Caco-2 (cell line): ENCODE measurements around the gene PRKACA. TPM values are rescaled to one million over a fixed set of nuclear protein-coding genes. Genes with fewer than 3 reads are reported as not detected.

Experiments used
- BruUV-seq: library from RNA; stranded (reverse); fragments of 400-500 nt; replicated peaks from 2 replicates; lab custom pipeline; 2021; lab: Mats Ljungman, UMichigan
- CTCF ChIA-PET: fragments of 300-600 bp; sonication (Branson Sonifier 250); formaldehyde crosslinking; loops from one replicate; lab custom pipeline; 2022; ENCODE audit warnings: antibody characterized with exemption; lab: Charles Lee
- POLR2A ChIA-PET: fragments of 300-600 bp; sonication (Branson Sonifier 250); formaldehyde crosslinking; loops from one replicate; lab custom pipeline; 2022; ENCODE audit warnings: antibody characterized with exemption; lab: Charles Lee
- DNase-seq, 2 experiments: peaks; one replicate each; pipeline versions ENCODE4 v3.0.0 to v3.0.0-alpha.2; 2020 to 2022
- H3K27me3 ChIP-seq: replicated peaks from 2 replicates; pipeline ENCODE4 v1.6.0; 2011; ENCODE audit warnings: low read length; ENCODE audit not compliant: control insufficient read depth, insufficient read depth
- H3K36me3 ChIP-seq: 2 replicates; pipeline ENCODE4 v1.5.1; 2011; ENCODE audit warnings: low read length; ENCODE audit not compliant: control insufficient read depth, insufficient read depth
- H3K4me1 ChIP-seq: fragments of 250-450 bp; sonication (Bioruptor Pico); 2 replicates; pipeline ENCODE4 v1.5.1; 2020; ENCODE audit warnings: mild to moderate bottlenecking
- H3K4me3 ChIP-seq: 2 replicates; pipeline ENCODE4 v1.5.1; 2011; ENCODE audit warnings: low read depth, mild to moderate bottlenecking, control low read depth, low read length
- H3K9me3 ChIP-seq: fragments of 250-450 bp; sonication (Bioruptor Pico); 2 replicates; pipeline ENCODE4 v1.5.1; 2020; ENCODE audit warnings: mild to moderate bottlenecking, moderate library complexity
- H3K27ac Mint-ChIP-seq: one replicate; pipeline ENCODE4 v1.8.0; 2022; ENCODE audit warnings: mixed read lengths; ENCODE audit not compliant: unreplicated experiment
- H3K27me3 Mint-ChIP-seq: one replicate; pipeline ENCODE4 v1.8.0; 2022; ENCODE audit warnings: mixed read lengths; ENCODE audit not compliant: insufficient read depth, unreplicated experiment
- H3K36me3 Mint-ChIP-seq: one replicate; pipeline ENCODE4 v1.8.0; 2022; ENCODE audit warnings: mild to moderate bottlenecking, mixed read lengths; ENCODE audit not compliant: insufficient read depth, unreplicated experiment
- H3K4me1 Mint-ChIP-seq: one replicate; pipeline ENCODE4 v1.8.0; 2022; ENCODE audit warnings: low read depth, mixed read lengths; ENCODE audit not compliant: unreplicated experiment
- H3K4me3 Mint-ChIP-seq: one replicate; pipeline ENCODE4 v1.8.0; 2022; ENCODE audit warnings: mild to moderate bottlenecking, moderate library complexity, mixed read lengths; ENCODE audit not compliant: unreplicated experiment
- H3K9me3 Mint-ChIP-seq: one replicate; pipeline ENCODE4 v1.8.0; 2022; ENCODE audit warnings: mixed read lengths; ENCODE audit not compliant: unreplicated experiment
- intact Hi-C: fragments of 100-400 bp; cut with micrococcal nuclease; formaldehyde crosslinking; loops from one replicate; pipeline ENCODE4 v1.10.0; 2022; ENCODE audit not compliant: unreplicated experiment
- total RNA-seq: library from RNA; stranded (reverse); gene quantifications from 2 replicates; pipeline ENCODE4 v1.2.3, GENCODE V29; 2022
- TF ChIP-seq, protein P1 (sequence below), 2 experiments: fragments of 200-600 bp in 1 of 2; IDR thresholded peaks; 1 replicate in 1 of 2; 2 replicates in 1 of 2; pipeline versions ENCODE4 v1.5.1 to v1.8.0; 2011 to 2022; ENCODE audit warnings: antibody characterized with exemption in 1 of 2, control low read depth in 1 of 2, inconsistent platforms in 1 of 2, low read depth in 1 of 2, low read length in 1 of 2, mild to moderate bottlenecking in 1 of 2, moderate library complexity in 1 of 2; ENCODE audit not compliant: insufficient read depth in 1 of 2, severe bottlenecking in 1 of 2, unreplicated experiment in 1 of 2

The PRKACA gene
- total RNA-seq, 1 experiment from 2014 or later, result 51.9 TPM

- Histone ChIP-seq H3K9me3 (no peaks in the 10 kb centered on the region), H3K27me3 (no peaks in the 10 kb centered on the region), H3K36me3 (no peaks in the 10 kb centered on the region), H3K4me1 (no peaks in the 10 kb centered on the region), H3K4me3 (no peak overlapping the region)
- Mint-ChIP-seq H3K27me3 (no peaks in the 10 kb centered on the region), H3K4me1 (no peaks in the 10 kb centered on the region), H3K4me3 (no peak overlapping the region), H3K36me3 (no peaks in the 10 kb centered on the region), H3K9me3 (no peaks in the 10 kb centered on the region), H3K27ac (no peak overlapping the region)
- intact Hi-C loops, result no loop called here
- ChIA-PET POLR2A (no interaction called here), CTCF (no interaction called here)
- no peak for DNase-seq
- no TSS peak for BruUV-seq
- TF ChIP-seq, protein P1, sequence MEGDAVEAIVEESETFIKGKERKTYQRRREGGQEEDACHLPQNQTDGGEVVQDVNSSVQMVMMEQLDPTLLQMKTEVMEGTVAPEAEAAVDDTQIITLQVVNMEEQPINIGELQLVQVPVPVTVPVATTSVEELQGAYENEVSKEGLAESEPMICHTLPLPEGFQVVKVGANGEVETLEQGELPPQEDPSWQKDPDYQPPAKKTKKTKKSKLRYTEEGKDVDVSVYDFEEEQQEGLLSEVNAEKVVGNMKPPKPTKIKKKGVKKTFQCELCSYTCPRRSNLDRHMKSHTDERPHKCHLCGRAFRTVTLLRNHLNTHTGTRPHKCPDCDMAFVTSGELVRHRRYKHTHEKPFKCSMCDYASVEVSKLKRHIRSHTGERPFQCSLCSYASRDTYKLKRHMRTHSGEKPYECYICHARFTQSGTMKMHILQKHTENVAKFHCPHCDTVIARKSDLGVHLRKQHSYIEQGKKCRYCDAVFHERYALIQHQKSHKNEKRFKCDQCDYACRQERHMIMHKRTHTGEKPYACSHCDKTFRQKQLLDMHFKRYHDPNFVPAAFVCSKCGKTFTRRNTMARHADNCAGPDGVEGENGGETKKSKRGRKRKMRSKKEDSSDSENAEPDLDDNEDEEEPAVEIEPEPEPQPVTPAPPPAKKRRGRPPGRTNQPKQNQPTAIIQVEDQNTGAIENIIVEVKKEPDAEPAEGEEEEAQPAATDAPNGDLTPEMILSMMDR (IDR thresholded peaks at IDR 0.05; ENCODE audit: insufficient read depth in 1 of 2, low read depth in 1 of 2, low read length in 1 of 2, severe bottlenecking in 1 of 2, unreplicated experiment in 1 of 2), result no peak
Observed at GRCh38 chr19:14156122-14156521, 38.6 kb upstream of the PRKACA start.

- no peak overlapping the region for H3K27ac Mint-ChIP-seq
- no TSS peak for BruUV-seq
- no peaks in the 10 kb centered on the region for H3K27me3 Mint-ChIP-seq
- no peak overlapping the region for H3K4me3 Mint-ChIP-seq
- TF ChIP-seq, protein P1 (IDR thresholded peaks at IDR 0.05; ENCODE audit: insufficient read depth in 1 of 2, low read depth in 1 of 2, low read length in 1 of 2, severe bottlenecking in 1 of 2, unreplicated experiment in 1 of 2), result no peak
- Histone ChIP-seq H3K4me3 (no peak overlapping the region), H3K27me3 (no peaks in the 10 kb centered on the region), H3K36me3 (no peaks in the 10 kb centered on the region), H3K4me1 (no peaks in the 10 kb centered on the region), H3K9me3 (no peaks in the 10 kb centered on the region)
- POLR2A ChIA-PET, result no interaction called here
- CTCF ChIA-PET, result no interaction called here
- no peak for DNase-seq
- intact Hi-C loops, result no loop called here
- no peaks in the 10 kb centered on the region for H3K9me3 Mint-ChIP-seq
- H3K4me1 Mint-ChIP-seq, result no peaks in the 10 kb centered on the region
- H3K36me3 Mint-ChIP-seq, result no peaks in the 10 kb centered on the region
Observed at GRCh38 chr19:14155371-14155770, 37.8 kb upstream of the PRKACA start.

- intact Hi-C loops, result no loop called here
Observed at GRCh38 chr19:14152713-14153112, 35.2 kb upstream of the PRKACA start.

More at GRCh38 chr19:14152713-14153112, 35.2 kb upstream of the PRKACA start:
- TF ChIP-seq, protein P1 (IDR thresholded peaks at IDR 0.05; ENCODE audit: insufficient read depth in 1 of 2, low read depth in 1 of 2, low read length in 1 of 2, severe bottlenecking in 1 of 2, unreplicated experiment in 1 of 2), result no peak
- H3K4me1 ChIP-seq, result no peaks in the 10 kb centered on the region
- Mint-ChIP-seq H3K4me1 (no peaks in the 10 kb centered on the region), H3K9me3 (no peaks in the 10 kb centered on the region), H3K27ac (no peak overlapping the region), H3K36me3 (peaks cover 5% of the 10 kb centered on the region), H3K27me3 (no peaks in the 10 kb centered on the region), H3K4me3 (no peak overlapping the region)
- no TSS peak for BruUV-seq
- ChIA-PET POLR2A (no interaction called here), CTCF (interaction anchor here (0.7 kb wide), 1 partner anchor 21 kb away, joined by 3 read pairs; no protein-coding TSS in a partner anchor)
- no peaks in the 10 kb centered on the region for H3K9me3 ChIP-seq
- no peaks in the 10 kb centered on the region for H3K27me3 ChIP-seq
- H3K4me3 ChIP-seq, result no peak overlapping the region
- H3K36me3 ChIP-seq, result no peaks in the 10 kb centered on the region
- DNase-seq, result no peak
